ENCODE results near the gene WDPCP. TPM values are rescaled to one million over a fixed set of nuclear protein-coding genes. Genes with fewer than 3 reads are reported as not detected.

The WDPCP gene
- total and polyA plus RNA-seq, 10 of the 15 experiments (the other 5 are each of a cell fraction or from before 2014, with no cell fraction given): 2.1 to 7.9 (median 4.6) TPM

- TF ChIP-seq NKRF (conservative IDR thresholded peaks at IDR 0.05): no peak
- TF ChIP-seq ZNF24 (IDR thresholded peaks at IDR 0.05): no peak
- no peak for TF ChIP-seq SRF (IDR thresholded peaks at IDR 0.05; ENCODE audit: low read depth in 2 of 2, low read length in 2 of 2)
- TF ChIP-seq TCF3 (IDR thresholded peaks at IDR 0.05; ENCODE audit: borderline replicate concordance, insufficient read depth, low read depth, low read length): no peak
- 0 out of 2 replicates have a peak, but pooled peaks have one; percentile 35 for TF ChIP-seq PAX5 (IDR thresholded peaks at IDR 0.05; ENCODE audit: borderline replicate concordance, low read depth, low read length)
These were observed 243.5 kb downstream of the WDPCP start (continued) for GRCh38 chr2:63344575-63345284.

- SMC1A ChIA-PET (ENCODE audit: uncharacterized antibody, unreplicated experiment): interaction anchor here (0.7 kb wide), 1 partner anchor 645 kb away, joined by 3 read pairs; no protein-coding TSS in a partner anchor
- POLR2A ChIA-PET: no interaction called here
- no CpG with 5 or more reads among the region's 1 CpG for WGBS (ENCODE audit: insufficient coverage, insufficient replicate concordance, low lambda C conversion rate, missing lambda C conversion rate)
- Histone ChIP-seq H2AFZ (ENCODE audit: control insufficient read depth, low read depth, low read length) (no peak overlapping the region), H3K4me3 (no peak overlapping the region), H3K4me2 (ENCODE audit: control insufficient read depth, insufficient read depth) (no peak overlapping the region), H3K79me2 (ENCODE audit: control insufficient read depth, insufficient read depth, low read length) (no peaks in the 10 kb centered on the region), H3K27me3 (replicated peaks in 1 of 2; ENCODE audit: control insufficient read depth in 2 of 2, insufficient read depth in 2 of 2, low read length in 1 of 2) (no peaks in the 10 kb centered on the region), H3K36me3 (ENCODE audit: control insufficient read depth in 2 of 2, insufficient read depth in 2 of 2, low read length in 1 of 2) (no peaks in the 10 kb centered on the region), H3K9me3 (replicated peaks; ENCODE audit: control insufficient read depth, insufficient read depth, low read length) (peaks cover 8% of the 10 kb centered on the region; the same call in 2 of the 3 replicates), H3K4me1 (ENCODE audit: control insufficient read depth, insufficient read depth, low read length) (no peaks in the 10 kb centered on the region), H3K9ac (ENCODE audit: control insufficient read depth, insufficient read depth, low read length) (no peak overlapping the region), H4K20me1 (ENCODE audit: control insufficient read depth, insufficient read depth) (no peaks in the 10 kb centered on the region), H3K27ac (ENCODE audit: control insufficient read depth, insufficient read depth) (peak overlapping the region; percentile 42; the same call in 1 of the 2 replicates)
- TF ChIP-seq SMC3 (IDR thresholded peaks at IDR 0.05; ENCODE audit: borderline replicate concordance, low read length) (no peak), NFYA (IDR thresholded peaks at IDR 0.05; ENCODE audit: borderline replicate concordance, low read depth, low read length) (no peak), MAX (IDR thresholded peaks at IDR 0.05; ENCODE audit: low read depth, low read length) (no peak), ZNF217 (IDR thresholded peaks at IDR 0.05) (no peak), EGR1 (IDR thresholded peaks at IDR 0.05; ENCODE audit: borderline replicate concordance in 1 of 2, low read depth in 2 of 2, low read length in 2 of 2) (no peak), POLR2A (IDR thresholded peaks at IDR 0.05; ENCODE audit: low read depth, low read length) (no peak), NRF1 (conservative IDR thresholded peaks at IDR 0.05; ENCODE audit: low read depth, low read length) (no peak), ZNF207 (IDR thresholded peaks at IDR 0.05; ENCODE audit: borderline replicate concordance) (no peak), PAX8 (IDR thresholded peaks at IDR 0.05) (no peak)
- FAIRE-seq (no peak), DNase-seq (ENCODE audit: low read depth, low spot score) (no peak), ATAC-seq (no peak)
- CTCF ChIA-PET: interaction anchor here (0.7 kb wide), 1 partner anchor 19 kb away, joined by 3 read pairs; no protein-coding TSS in a partner anchor
- BruUV-seq (replicated peaks): no TSS peak
- in situ Hi-C loops (cut with MboI): no loop called here
- intact Hi-C loops (cut with micrococcal nuclease; ENCODE audit: unreplicated experiment): no loop called here
- RAD21 ChIA-PET (ENCODE audit: unreplicated experiment): no interaction called here
These were observed 244.7 kb downstream of the WDPCP start for GRCh38 chr2:63343397-63344109.
